ENCODE measurements around the gene ITPK1.

ITPK1 gene

GRCh38 chr14:92929689-92930608, 185.8 kb downstream of the ITPK1 start:
- TF ChIP-seq, protein P1, sequence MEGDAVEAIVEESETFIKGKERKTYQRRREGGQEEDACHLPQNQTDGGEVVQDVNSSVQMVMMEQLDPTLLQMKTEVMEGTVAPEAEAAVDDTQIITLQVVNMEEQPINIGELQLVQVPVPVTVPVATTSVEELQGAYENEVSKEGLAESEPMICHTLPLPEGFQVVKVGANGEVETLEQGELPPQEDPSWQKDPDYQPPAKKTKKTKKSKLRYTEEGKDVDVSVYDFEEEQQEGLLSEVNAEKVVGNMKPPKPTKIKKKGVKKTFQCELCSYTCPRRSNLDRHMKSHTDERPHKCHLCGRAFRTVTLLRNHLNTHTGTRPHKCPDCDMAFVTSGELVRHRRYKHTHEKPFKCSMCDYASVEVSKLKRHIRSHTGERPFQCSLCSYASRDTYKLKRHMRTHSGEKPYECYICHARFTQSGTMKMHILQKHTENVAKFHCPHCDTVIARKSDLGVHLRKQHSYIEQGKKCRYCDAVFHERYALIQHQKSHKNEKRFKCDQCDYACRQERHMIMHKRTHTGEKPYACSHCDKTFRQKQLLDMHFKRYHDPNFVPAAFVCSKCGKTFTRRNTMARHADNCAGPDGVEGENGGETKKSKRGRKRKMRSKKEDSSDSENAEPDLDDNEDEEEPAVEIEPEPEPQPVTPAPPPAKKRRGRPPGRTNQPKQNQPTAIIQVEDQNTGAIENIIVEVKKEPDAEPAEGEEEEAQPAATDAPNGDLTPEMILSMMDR (IDR thresholded peaks at IDR 0.05; ENCODE audit: low read length, missing control alignments) = no peak
- no peak for DNase-seq (ENCODE audit: low read depth)
- no peak overlapping the region for H3K4me3 ChIP-seq (replicated peaks; ENCODE audit: low read depth, low read length)

DNA sequence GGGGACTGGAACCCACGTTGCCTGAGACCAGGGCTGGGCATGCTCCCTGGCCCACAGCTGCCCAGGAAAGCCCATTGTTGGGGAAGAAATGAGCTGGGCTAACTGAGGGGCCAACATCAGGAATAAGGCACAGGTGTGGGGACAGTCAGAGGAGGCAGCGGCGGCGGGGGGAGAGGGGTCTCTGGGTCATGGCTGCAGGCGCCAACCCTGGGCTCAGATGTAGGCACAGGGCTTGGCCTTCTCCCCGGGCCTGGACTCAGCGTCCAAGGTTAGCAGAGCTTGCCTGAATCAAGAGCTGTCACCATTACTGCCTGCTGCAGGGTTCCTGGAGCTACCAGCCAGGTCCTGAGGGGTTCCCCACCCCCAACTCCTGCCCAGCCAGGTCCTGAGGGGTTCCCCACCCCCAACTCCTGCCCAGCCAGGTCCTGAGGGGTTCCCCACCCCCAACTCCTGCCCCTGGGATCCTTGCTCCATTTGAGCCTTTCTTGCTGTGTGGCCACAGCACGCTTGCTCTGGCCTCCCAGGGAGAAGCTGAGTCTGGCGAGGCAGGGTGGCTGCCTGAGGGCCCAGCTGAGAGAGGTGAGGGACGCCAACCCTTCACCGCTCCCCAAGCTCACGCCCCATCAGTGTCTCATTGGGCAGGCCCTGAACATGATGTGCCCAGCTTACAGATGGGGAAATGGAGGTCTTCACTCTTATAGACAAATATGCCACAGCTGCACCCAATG, 186.6 kb downstream of the ITPK1 start:
- H3K4me3 ChIP-seq (replicated peaks; ENCODE audit: low read depth, low read length) = no peak overlapping the region
- DNase-seq (ENCODE audit: low read depth) = no peak
- TF ChIP-seq, protein P1 (IDR thresholded peaks at IDR 0.05; ENCODE audit: low read length, missing control alignments) = no peak

- TF ChIP-seq, protein P1 (IDR thresholded peaks at IDR 0.05; ENCODE audit: low read length, missing control alignments) = no peak
- no peak overlapping the region for H3K4me3 ChIP-seq (replicated peaks; ENCODE audit: low read depth, low read length)
- DNase-seq (ENCODE audit: low read depth) = no peak
These were observed 187.5 kb downstream of the ITPK1 start for GRCh38 chr14:92928258-92928629.

- no peak overlapping the region for H3K4me3 ChIP-seq (replicated peaks; ENCODE audit: low read depth, low read length)
- DNase-seq (ENCODE audit: low read depth) = no peak
- TF ChIP-seq, protein P1 (IDR thresholded peaks at IDR 0.05; ENCODE audit: low read length, missing control alignments) = no peak
These were observed 188.1 kb downstream of the ITPK1 start for GRCh38 chr14:92927349-92928257.

DNA sequence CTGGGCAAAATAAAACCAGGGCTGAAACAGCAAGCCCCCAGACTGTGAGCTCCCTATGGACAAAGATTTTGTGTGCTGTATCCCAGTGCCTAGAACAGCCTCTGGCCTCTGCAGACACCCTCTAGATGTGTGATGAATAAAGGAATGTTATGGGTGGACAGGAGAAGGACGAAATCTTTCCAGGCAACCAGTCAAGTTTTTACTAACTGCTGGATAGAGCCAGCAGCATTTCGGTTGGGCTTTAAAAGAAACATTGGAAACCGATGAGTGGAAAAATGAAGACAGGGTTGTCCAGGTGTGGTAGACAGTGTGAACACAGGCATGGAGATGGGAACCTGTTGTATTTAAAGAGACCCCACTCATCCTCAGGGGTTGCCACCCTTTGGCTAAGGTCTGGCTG, 188.8 kb downstream of the ITPK1 start:
- no peak overlapping the region for H3K4me3 ChIP-seq (replicated peaks; ENCODE audit: low read depth, low read length)
- TF ChIP-seq, protein P1 (IDR thresholded peaks at IDR 0.05; ENCODE audit: low read length, missing control alignments) = no peak
- no peak for DNase-seq (ENCODE audit: low read depth)

GRCh38 chr14:92926180-92926845, 189.4 kb downstream of the ITPK1 start:
- no peak for DNase-seq (ENCODE audit: low read depth)
- TF ChIP-seq, protein P1 (IDR thresholded peaks at IDR 0.05; ENCODE audit: low read length, missing control alignments) = no peak

More at GRCh38 chr14:92926180-92926845, 189.4 kb downstream of the ITPK1 start:
- no peak overlapping the region for H3K4me3 ChIP-seq (replicated peaks; ENCODE audit: low read depth, low read length)

Measured in fibroblast of pulmonary artery (primary cell).